Neural progenitor cell (in vitro differentiated cells): Measurements from ENCODE around the gene CCT7. TPM values are rescaled to one million over a fixed set of nuclear protein-coding genes. Genes with fewer than 3 reads are reported as not detected.

Experiments used
- DNase-seq: peaks from one replicate; pipeline ENCODE4 v3.0.0-alpha.2; 2016; ENCODE audit warnings: low spot score
- H2AFZ ChIP-seq: fragments of 200-600 bp; sonication (generic); replicated peaks from 2 replicates; pipeline ENCODE4 v1.6.1; 2016; ENCODE audit warnings: antibody characterized with exemption
- H3F3A ChIP-seq: fragments of 200-600 bp; sonication (generic); 2 replicates; pipeline ENCODE4 v1.6.1; 2016; ENCODE audit warnings: antibody characterized with exemption, low read depth
- H3K27ac ChIP-seq: fragments of 200-600 bp; sonication (generic); 2 replicates; pipeline ENCODE4 v1.5.1; 2016; ENCODE audit warnings: mild to moderate bottlenecking
- H3K27me3 ChIP-seq: fragments of 200-600 bp; sonication (generic); 2 replicates; pipeline ENCODE4 v1.6.1; 2016; ENCODE audit warnings: mild to moderate bottlenecking, moderate library complexity
- H3K36me3 ChIP-seq: fragments of 200-600 bp; sonication (generic); 2 replicates; pipeline ENCODE4 v1.5.1; 2016
- H3K4me1 ChIP-seq: fragments of 200-600 bp; sonication (generic); 2 replicates; pipeline ENCODE4 v1.6.1; 2016; ENCODE audit warnings: mixed run types
- H3K4me2 ChIP-seq: fragments of 200-600 bp; sonication (generic); 2 replicates; pipeline ENCODE4 v1.6.1; 2016
- H3K4me3 ChIP-seq: fragments of 200-600 bp; sonication (generic); 2 replicates; pipeline ENCODE4 v1.5.1; 2016
- H3K79me2 ChIP-seq: fragments of 200-600 bp; sonication (generic); 2 replicates; pipeline ENCODE4 v1.6.1; 2016; ENCODE audit warnings: low read depth
- H3K9ac ChIP-seq: fragments of 200-600 bp; sonication (generic); 2 replicates; pipeline ENCODE4 v1.6.1; 2016
- H3K9me3 ChIP-seq: fragments of 200-600 bp; sonication (generic); 2 replicates; pipeline ENCODE4 v1.5.1; 2016; ENCODE audit warnings: low read depth
- H4K20me1 ChIP-seq: fragments of 200-600 bp; sonication (generic); 2 replicates; pipeline ENCODE4 v1.6.1; 2016; ENCODE audit warnings: low read depth
- H3K27ac Mint-ChIP-seq: 3 replicates; pipeline ENCODE4 v1.8.0; 2021; ENCODE audit warnings: mixed read lengths
- H3K27me3 Mint-ChIP-seq: 2 replicates; pipeline ENCODE4 v1.8.0; 2022; ENCODE audit warnings: low read depth, mild to moderate bottlenecking, inconsistent platforms, moderate library complexity, mixed read lengths; ENCODE audit not compliant: insufficient read depth
- H3K36me3 Mint-ChIP-seq: 3 replicates; pipeline ENCODE4 v1.8.0; 2021; ENCODE audit warnings: mixed read lengths
- H3K4me1 Mint-ChIP-seq: 3 replicates; pipeline ENCODE4 v1.8.0; 2021; ENCODE audit warnings: mixed read lengths
- H3K4me3 Mint-ChIP-seq: 3 replicates; pipeline ENCODE4 v1.8.0; 2021; ENCODE audit warnings: mild to moderate bottlenecking, moderate library complexity, mixed read lengths
- H3K9me3 Mint-ChIP-seq: 3 replicates; pipeline ENCODE4 v1.8.0; 2020; ENCODE audit warnings: mixed read lengths
- CTCF ChIP-seq: fragments of 200-600 bp; sonication (generic); IDR thresholded peaks from 2 replicates; pipeline ENCODE4 v1.5.1; 2017; ENCODE audit warnings: antibody characterized with exemption, mild to moderate bottlenecking
- EZH2 ChIP-seq: fragments of 200-600 bp; sonication (generic); IDR thresholded peaks from 2 replicates; pipeline ENCODE4 v1.6.1; 2017; ENCODE audit warnings: antibody characterized with exemption, mild to moderate bottlenecking, moderate library complexity
- EZH2phosphoT487 ChIP-seq: fragments of 200-600 bp; sonication (generic); IDR thresholded peaks from 2 replicates; pipeline ENCODE4 v1.6.1; 2017; ENCODE audit warnings: antibody characterized with exemption
- total RNA-seq: library from RNA; depleted of rRNA; stranded (reverse); fragments of >200 nt; gene quantifications from 2 replicates; pipeline ENCODE4 v1.2.3, GENCODE V29; 2015; ENCODE audit warnings: low replicate concordance

CCT7 gene
- total RNA-seq, 1 donor from 2014 or later: 456 TPM

GRCh38 chr2:73233154-73233931, 765 bp upstream of the CCT7 start, which contains the start of gene PRADC1:
PRADC1 (minus strand) TSS chr2:73233239; CDS start chr2:73233160, 79 bp downstream.
- peaks cover 28% of the 10 kb centered on the region for H3K4me1 Mint-ChIP-seq
- H3K4me3 Mint-ChIP-seq: peak within 1 kb of the TSS; percentile 99
- no peaks in the 10 kb centered on the region for H3K27me3 ChIP-seq
- peak within 1 kb of the TSS; percentile 98 for H3K27ac Mint-ChIP-seq
- no peak for TF ChIP-seq EZH2
- TF ChIP-seq CTCF: no peak
- peak; percentile 7 for TF ChIP-seq EZH2phosphoT487
- peak within 1 kb of the TSS; percentile 93 for H3K4me2 ChIP-seq
- H3K27ac ChIP-seq: peak within 1 kb of the TSS; percentile 23
- H3K79me2 ChIP-seq: peaks cover 43% of the 10 kb centered on the region
- H3K36me3 Mint-ChIP-seq: no peaks in the 10 kb centered on the region
- H3K36me3 ChIP-seq: no peaks in the 10 kb centered on the region
- H2AFZ ChIP-seq: peak within 1 kb of the TSS; percentile 70
- DNase-seq: peak; percentile 99
- no peaks in the 10 kb centered on the region for H3K9me3 Mint-ChIP-seq
- H4K20me1 ChIP-seq: peaks cover 39% of the 10 kb centered on the region
- H3F3A ChIP-seq: peaks cover 19% of the 10 kb centered on the region
- H3K9me3 ChIP-seq: no peaks in the 10 kb centered on the region
- peaks cover 17% of the 10 kb centered on the region for H3K4me1 ChIP-seq
- H3K9ac ChIP-seq: peak within 1 kb of the TSS; percentile 22
- peak within 1 kb of the TSS; percentile 86 for H3K4me3 ChIP-seq
- peaks cover 4% of the 10 kb centered on the region for H3K27me3 Mint-ChIP-seq

GRCh38 chr2:73235315-73236028, 1.4 kb downstream of the CCT7 start:
- Histone ChIP-seq H3K4me2 (peak overlapping the region; percentile 78), H4K20me1 (peaks cover 60% of the 10 kb centered on the region), H3K9me3 (no peaks in the 10 kb centered on the region), H3K4me3 (peak overlapping the region; percentile 86), H3F3A (peaks cover 20% of the 10 kb centered on the region), H3K79me2 (peaks cover 64% of the 10 kb centered on the region), H3K9ac (peak overlapping the region; percentile 98), H3K27me3 (no peaks in the 10 kb centered on the region), H2AFZ (no peak overlapping the region), H3K27ac (no peak overlapping the region), H3K4me1 (peaks cover 17% of the 10 kb centered on the region), H3K36me3 (no peaks in the 10 kb centered on the region)
- Mint-ChIP-seq H3K4me1 (peaks cover 28% of the 10 kb centered on the region), H3K27ac (peak overlapping the region; percentile 96), H3K4me3 (peak overlapping the region; percentile 99), H3K36me3 (no peaks in the 10 kb centered on the region), H3K9me3 (no peaks in the 10 kb centered on the region), H3K27me3 (peaks cover 4% of the 10 kb centered on the region)
- TF ChIP-seq CTCF: no peak
- TF ChIP-seq EZH2phosphoT487: no peak
- DNase-seq: no peak

GRCh38 chr2:73237168-73237567, 3.1 kb downstream of the CCT7 start:
- Histone ChIP-seq H2AFZ (no peak overlapping the region), H3K4me1 (peaks cover 17% of the 10 kb centered on the region), H3K27ac (no peak overlapping the region), H3K79me2 (peaks cover 81% of the 10 kb centered on the region), H3F3A (peaks cover 20% of the 10 kb centered on the region), H3K4me2 (no peak overlapping the region), H3K27me3 (no peaks in the 10 kb centered on the region), H3K9me3 (no peaks in the 10 kb centered on the region), H3K9ac (no peak overlapping the region), H3K36me3 (peaks cover 6% of the 10 kb centered on the region), H3K4me3 (no peak overlapping the region), H4K20me1 (peaks cover 77% of the 10 kb centered on the region)
- Mint-ChIP-seq H3K27ac (no peak overlapping the region), H3K4me1 (peaks cover 28% of the 10 kb centered on the region), H3K36me3 (no peaks in the 10 kb centered on the region), H3K9me3 (no peaks in the 10 kb centered on the region), H3K4me3 (no peak overlapping the region), H3K27me3 (peaks cover 4% of the 10 kb centered on the region)
- TF ChIP-seq EZH2 (no peak), EZH2phosphoT487 (no peak), CTCF (no peak)
- DNase-seq: no peak
